K562 (cell line): ENCODE measurements around the gene ABHD12. TPM values are rescaled to one million over a fixed set of nuclear protein-coding genes. Genes with fewer than 3 reads are reported as not detected.
A peak's percentile ranks its signal among the peaks of the same experiment; 100 is the strongest.

Source experiments
- ATAC-seq: fragments of 200-7000 bp; cut with Tn5 transposase; 3 replicates; pipeline ENCODE4 v1.9.1; 2020; ENCODE audit warnings: moderate library complexity
- BruUV-seq: library from RNA; stranded (reverse); fragments of 400-500 nt; replicated peaks from 2 replicates; lab custom pipeline; 2021; lab: Mats Ljungman, UMichigan
- CTCF ChIA-PET: fragments of 300-600 bp; formaldehyde crosslinking; extraction: SDS; loops from one replicate; lab custom pipeline; 2021; ENCODE audit warnings: low intra/inter-chr PET ratio; lab: Yijun Ruan, JAX
- POLR2A ChIA-PET: fragments of 300-600, 350-650 bp; sonication (Branson Sonifier 250); formaldehyde crosslinking; extraction: SDS; loops from one replicate; lab custom pipeline; 2021; ENCODE audit warnings: antibody characterized with exemption, inconsistent platforms; lab: Yijun Ruan, JAX
- DNase-seq, 4 experiments: peaks; one replicate each; pipeline versions ENCODE4 v3.0.0 to v3.0.0-alpha.2; 2011 to 2018; ENCODE audit warnings: low spot score in 3 of 4, mixed read lengths in 3 of 4; ENCODE audit errors: extremely low read depth in 1 of 4
- FAIRE-seq: peaks from 2 replicates; lab custom pipeline; 2011; peaks lifted over from hg19 to GRCh38; lab: Jason Lieb, UNC
- H2AFZ ChIP-seq: 2 replicates; pipeline ENCODE4 v1.6.0; 2011; ENCODE audit warnings: low read depth, low read length, control low read depth, inconsistent platforms
- H3K27ac ChIP-seq: fragments of 200-600 bp; 3 replicates; pipeline ENCODE4 v1.8.0; 2011; ENCODE audit warnings: low read depth, mild to moderate bottlenecking, control low read depth, inconsistent platforms, low read length, moderate library complexity, mixed read lengths; ENCODE audit errors: extremely low read depth
- H3K27me3 ChIP-seq, 2 experiments: fragments of 300-600 bp in 1 of 2; 2 replicates in 1 of 2; 3 replicates in 1 of 2; pipeline versions ENCODE4 v1.6.0 to v1.8.0; 2011; ENCODE audit warnings: inconsistent platforms in 2 of 2, low read length in 2 of 2, mild to moderate bottlenecking in 1 of 2, mixed read lengths in 1 of 2, moderate library complexity in 1 of 2; ENCODE audit not compliant: control insufficient read depth in 2 of 2, insufficient read depth in 2 of 2
- H3K36me3 ChIP-seq: fragments of 300-600 bp; 3 replicates; pipeline ENCODE4 v1.8.0; 2011; ENCODE audit warnings: mild to moderate bottlenecking, low read length, inconsistent platforms; ENCODE audit not compliant: control insufficient read depth, insufficient read depth
- H3K4me1 ChIP-seq, 2 experiments: fragments of 200-600 bp in 1 of 2; replicated peaks in 1 of 2; 2 replicates in 1 of 2; 3 replicates in 1 of 2; pipeline versions ENCODE4 v1.5.1 to v1.8.0; 2011; ENCODE audit warnings: inconsistent platforms in 2 of 2, low read length in 2 of 2, mild to moderate bottlenecking in 1 of 2, mixed read lengths in 1 of 2, moderate library complexity in 1 of 2; ENCODE audit not compliant: control insufficient read depth in 2 of 2, insufficient read depth in 2 of 2
- H3K4me2 ChIP-seq: 2 replicates; pipeline ENCODE4 v1.6.1; 2011; ENCODE audit warnings: low read length, control low read depth, inconsistent platforms, mixed read lengths; ENCODE audit not compliant: insufficient read depth
- H3K4me3 ChIP-seq: fragments of 200-600 bp; sonication (generic), shearing (Covaris generic); 2 replicates; pipeline ENCODE4 v1.5.1; 2016; ENCODE audit warnings: control low read depth, inconsistent platforms
- H3K79me2 ChIP-seq: fragments of 200-600 bp; 3 replicates; pipeline ENCODE4 v1.8.0; 2011; ENCODE audit warnings: low read length, inconsistent platforms; ENCODE audit not compliant: control insufficient read depth, insufficient read depth
- H3K9ac ChIP-seq, 2 experiments: 2 replicates each; pipeline versions ENCODE4 v1.6.0 to v1.6.1; 2011; ENCODE audit warnings: low read depth in 2 of 2, low read length in 2 of 2, control low read depth in 1 of 2, inconsistent platforms in 1 of 2, mild to moderate bottlenecking in 1 of 2, mixed read lengths in 1 of 2; ENCODE audit not compliant: insufficient read depth in 1 of 2
- H3K9me1 ChIP-seq: one replicate; pipeline ENCODE4 v1.6.0; 2011; ENCODE audit warnings: inconsistent platforms, mild to moderate bottlenecking, low read length, moderate library complexity; ENCODE audit not compliant: control insufficient read depth, insufficient read depth
- H3K9me3 ChIP-seq: replicated peaks from 2 replicates; pipeline ENCODE4 v1.5.1; 2011; ENCODE audit warnings: low read depth, low read length, inconsistent platforms; ENCODE audit not compliant: control insufficient read depth, insufficient read depth
- H4K20me1 ChIP-seq: replicated peaks from 2 replicates; pipeline ENCODE4 v1.6.1; 2011; ENCODE audit warnings: low read length, inconsistent platforms, mixed read lengths; ENCODE audit not compliant: control insufficient read depth, insufficient read depth
- RCOR1 ChIP-seq, 2 experiments: IDR thresholded peaks; 2 replicates each; pipeline ENCODE4 v1.6.1; 2012; ENCODE audit warnings: low read depth in 2 of 2, low read length in 2 of 2, borderline replicate concordance in 1 of 2, improper control_type of control experiment in 1 of 2
- WGBS: fragments of 100-300 bp; shearing (Covaris generic); methylation state at CpG from one replicate; pipeline ENCODE4 v1.1.6; 2016; ENCODE audit warnings: low coverage, mixed read lengths; ENCODE audit not compliant: insufficient coverage; ENCODE audit errors: missing lambda C conversion rate; 5-methylcytosine and 5-hydroxymethylcytosine counted together
- in situ Hi-C: fragments of 300-500 bp; cut with MboI; formaldehyde crosslinking; loops from 4 replicates; pipeline ENCODE4 v1.15.0; 2018; ENCODE audit warnings: inconsistent platforms, mixed read lengths
- intact Hi-C: fragments of 100-400 bp; cut with micrococcal nuclease; formaldehyde crosslinking; loops from 2 replicates; pipeline ENCODE4 v1.14.2; 2022
- polyA plus RNA-seq, 8 experiments: library from polyadenylated mRNA; depleted of rRNA in 4 of 8; stranded (reverse) in 5 of 8; unstranded in 3 of 8; fragments of >200 nt; fragmentation: Nextera tagmentation in 2 of 8; fragmentation: Illumina TruSeq in 1 of 8; extraction: Ambion mirVana in 2 of 8; extraction: Trizol in 1 of 8; gene quantifications; 2 replicates each; pipeline versions ENCODE4 v1.2.1 to v1.2.3, GENCODE V29; 2011 to 2014; ENCODE audit warnings: inconsistent platforms in 1 of 8, missing spikeins in 1 of 8
- total RNA-seq, 7 experiments: library from RNA; depleted of rRNA in 6 of 7; stranded (reverse); fragments of >200 nt in 6 of 7; fragmentation: Illumina TruSeq in 2 of 7; extraction: Trizol in 2 of 7; gene quantifications; 2 replicates each; pipeline versions ENCODE4 v1.2.1 to v1.2.3, GENCODE V29; 2011 to 2021; ENCODE audit warnings: low replicate concordance in 1 of 7

The ABHD12 gene
- total and polyA plus RNA-seq, 9 of the 15 experiments (the other 6 are each of a cell fraction or from before 2014, with no cell fraction given): 0.65 to 15.6 (median 9.1) TPM

DNA sequence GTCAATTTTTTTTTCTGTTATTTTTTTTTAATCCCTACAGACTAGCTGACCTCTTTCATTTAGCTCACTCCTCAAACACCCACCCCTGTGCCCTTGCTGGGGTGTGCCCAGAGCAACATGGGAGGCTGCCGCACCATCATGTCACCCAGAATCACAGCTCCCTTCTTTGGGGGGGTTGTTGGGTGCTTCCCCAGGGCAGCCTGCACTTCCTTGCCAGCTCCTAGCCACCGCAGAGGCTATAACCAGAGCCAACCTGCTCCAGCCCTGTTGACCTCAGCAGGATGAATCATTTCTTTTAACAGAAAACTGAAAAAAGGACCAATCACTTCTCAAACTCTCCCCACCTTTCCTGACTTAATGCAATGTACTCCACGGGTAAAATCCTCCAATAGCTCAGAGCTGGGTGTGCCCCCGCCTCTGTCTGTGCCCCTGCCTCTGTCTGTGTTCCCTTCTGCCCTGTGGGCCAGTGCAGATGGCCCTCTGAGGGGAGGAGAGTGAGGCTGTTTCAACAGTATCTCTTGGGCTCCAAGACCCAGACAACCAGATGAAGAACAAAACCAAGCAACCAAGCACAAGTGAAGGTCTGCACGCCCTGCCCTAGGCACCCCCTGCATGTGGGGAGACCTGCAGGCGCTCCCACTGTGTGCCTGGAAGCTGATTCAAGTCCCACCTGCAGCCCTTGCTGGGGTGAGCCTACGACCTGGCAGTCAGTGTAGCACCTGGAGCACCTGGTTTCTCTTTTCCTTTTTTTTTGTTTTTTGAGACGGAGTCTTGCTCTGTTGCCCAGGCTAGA lies 75.0 kb downstream of the ABHD12 start:
- POLR2A ChIA-PET: interaction anchor here (0.6 to 1.2 kb wide), 2 partner anchors 68 to 92 kb away, joined by 3 to 5 read pairs; partner anchors contain the start of genes GINS1 and PYGB
- Histone ChIP-seq H3K4me2 (no peak overlapping the region), H3K79me2 (no peaks in the 10 kb centered on the region), H3K27me3 (no peaks in the 10 kb centered on the region), H3K36me3 (no peaks in the 10 kb centered on the region; the same call in 2 of the 3 replicates), H3K9me3 (no peaks in the 10 kb centered on the region), H3K4me1 (peaks cover 8 to 12% of the 10 kb centered on the region in 2 experiments), H4K20me1 (no peaks in the 10 kb centered on the region; the same call in 1 of the 2 replicates), H3K9me1 (peaks cover 6% of the 10 kb centered on the region), H3K9ac (0 out of 4 replicates have a peak overlapping the region, but pooled peaks of 1 of the 2 experiments have one; percentile 26), H2AFZ (no peak overlapping the region), H3K4me3 (no peak overlapping the region), H3K27ac (no peak overlapping the region)
- CTCF ChIA-PET: no interaction called here
- in situ Hi-C loops: no loop called here
- 80% methylated on average over 2 of the region's 8 CpGs for WGBS
- no peak for DNase-seq
- TF ChIP-seq RCOR1 (IDR thresholded peaks at IDR 0.05; ENCODE audit: borderline replicate concordance in 1 of 2, low read depth in 2 of 2, low read length in 2 of 2): no peak
- no peak for ATAC-seq
- FAIRE-seq: no peak
- BruUV-seq: no TSS peak
- intact Hi-C loops: no loop called here
